Raji (cell line): ENCODE data around the gene CGB2.

Experiments used
- POLR2A ChIP-seq: IDR thresholded peaks from 2 replicates; pipeline ENCODE4 v1.6.1; 2011; ENCODE audit warnings: low read depth, low read length, control low read depth; ENCODE audit not compliant: insufficient read depth

The CGB2 gene

DNA sequence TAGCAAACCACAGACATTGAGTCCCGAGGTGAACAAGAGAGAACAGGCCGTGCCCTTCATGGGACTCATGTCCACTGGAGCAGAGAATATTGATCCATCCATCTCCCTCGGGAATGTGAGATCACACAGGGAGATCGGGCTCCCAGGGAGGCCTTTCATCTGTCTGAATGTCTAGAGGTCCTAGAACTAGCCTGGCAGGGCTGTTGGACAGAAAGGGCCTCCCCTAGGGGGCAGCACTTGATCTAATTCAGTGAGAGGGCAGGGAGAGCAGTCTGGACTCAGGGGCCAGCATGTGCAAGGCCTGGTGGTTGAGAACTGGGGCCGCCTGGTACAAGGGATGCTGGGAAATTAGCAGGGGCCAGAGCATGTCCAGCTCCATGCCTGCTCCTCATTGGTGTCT, 33.7 kb upstream of the CGB2 start:
- no peak for TF ChIP-seq POLR2A

GRCh38 chr19:48999481-49000325, 32.0 kb upstream of the CGB2 start:
- no peak for TF ChIP-seq POLR2A

DNA sequence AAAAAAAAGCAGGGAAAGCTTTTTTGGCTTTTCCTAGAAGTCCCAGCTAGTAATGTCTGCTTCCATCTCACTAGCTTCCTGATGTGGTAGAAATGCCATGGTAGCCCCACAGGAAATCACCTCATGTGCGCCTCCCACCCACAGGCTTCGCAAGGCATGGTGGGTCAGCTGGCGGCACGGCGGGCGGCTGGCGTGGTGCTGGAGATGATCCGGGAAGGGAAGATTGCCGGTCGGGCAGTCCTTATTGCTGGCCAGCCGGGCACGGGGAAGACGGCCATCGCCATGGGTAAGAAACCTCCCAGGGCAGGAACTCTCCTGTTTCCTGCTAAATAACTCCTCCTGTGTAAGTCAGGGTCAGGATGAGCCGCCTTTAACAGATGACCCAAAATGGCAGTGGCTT, 27.6 kb upstream of the CGB2 start:
- TF ChIP-seq POLR2A, result no peak

DNA sequence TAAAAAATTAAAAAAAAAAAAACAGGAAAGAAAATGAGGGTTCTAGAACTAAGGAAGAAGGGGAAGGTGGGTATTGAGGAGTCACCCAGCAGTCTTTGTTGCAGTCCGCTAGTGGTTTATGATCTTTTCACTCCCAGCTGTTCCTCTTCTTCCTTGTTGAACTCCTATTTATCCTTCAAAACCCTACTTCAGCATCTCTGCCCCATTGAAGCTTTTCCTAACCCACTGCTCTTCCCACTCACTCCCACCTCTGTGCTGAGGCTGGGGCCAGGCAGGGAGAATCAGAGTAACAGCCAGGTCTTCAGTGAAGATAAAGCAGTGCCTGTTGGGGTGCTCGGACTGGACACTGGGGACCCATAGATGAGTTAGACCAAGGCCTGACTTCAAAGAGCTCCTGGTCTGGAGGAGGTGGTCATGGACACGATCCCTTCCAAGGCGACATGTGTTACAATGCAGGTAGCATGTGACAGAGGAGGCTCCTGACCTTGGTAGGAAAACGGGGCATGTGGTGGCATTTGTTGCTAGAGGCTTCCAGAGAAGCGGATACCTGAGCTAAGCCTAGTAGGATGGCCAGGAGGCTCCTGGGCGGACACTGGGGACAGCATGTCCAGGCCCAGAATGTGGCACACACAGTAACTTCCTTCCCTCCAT, 26.6 kb upstream of the CGB2 start:
- no peak for TF ChIP-seq POLR2A

- no peak for TF ChIP-seq POLR2A
Observed at GRCh38 chr19:49006905-49007304, 24.8 kb upstream of the CGB2 start.

- TF ChIP-seq POLR2A, result no peak
Observed at GRCh38 chr19:49009828-49010227, 21.9 kb upstream of the CGB2 start.

DNA sequence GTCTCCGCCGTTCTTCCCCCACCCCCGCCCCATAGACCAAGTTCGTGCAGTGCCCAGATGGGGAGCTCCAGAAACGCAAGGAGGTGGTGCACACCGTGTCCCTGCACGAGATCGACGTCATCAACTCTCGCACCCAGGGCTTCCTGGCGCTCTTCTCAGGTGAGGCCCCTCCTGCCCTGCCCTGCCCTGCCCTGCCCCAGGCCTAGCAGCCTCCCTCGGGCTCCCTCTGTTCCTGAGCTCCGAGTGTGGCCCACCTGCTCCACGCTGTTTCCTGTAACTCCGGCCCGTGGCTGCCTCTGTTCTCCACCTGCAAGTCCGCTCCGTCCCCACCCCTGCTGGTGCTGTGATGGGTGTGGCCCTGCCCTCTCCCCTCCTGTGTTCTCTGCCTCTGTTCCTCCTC, 21.2 kb upstream of the CGB2 start:
- TF ChIP-seq POLR2A, result no peak

DNA sequence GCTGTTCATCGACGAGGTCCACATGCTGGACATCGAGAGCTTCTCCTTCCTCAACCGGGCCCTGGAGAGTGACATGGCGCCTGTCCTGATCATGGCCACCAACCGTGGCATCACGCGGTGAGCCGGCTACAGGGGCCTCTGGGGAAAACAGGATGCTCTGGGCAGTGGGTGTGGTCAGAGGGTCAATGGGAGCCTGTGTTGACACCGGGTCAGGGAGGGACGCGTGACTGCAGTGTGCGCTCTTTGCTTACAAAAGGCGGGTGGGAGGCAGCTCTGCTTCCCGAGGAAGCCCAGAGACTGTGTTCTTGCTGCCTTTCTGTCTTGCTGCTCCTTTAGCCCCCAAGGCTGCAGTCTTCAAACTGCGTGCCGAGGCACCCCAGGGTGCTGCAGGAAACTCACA, 20.5 kb upstream of the CGB2 start:
- no peak for TF ChIP-seq POLR2A

GRCh38 chr19:49014123-49014869, 17.4 kb upstream of the CGB2 start:
- no peak for TF ChIP-seq POLR2A

- no peak for TF ChIP-seq POLR2A
Observed at GRCh38 chr19:49014870-49015255, 16.8 kb upstream of the CGB2 start.

DNA sequence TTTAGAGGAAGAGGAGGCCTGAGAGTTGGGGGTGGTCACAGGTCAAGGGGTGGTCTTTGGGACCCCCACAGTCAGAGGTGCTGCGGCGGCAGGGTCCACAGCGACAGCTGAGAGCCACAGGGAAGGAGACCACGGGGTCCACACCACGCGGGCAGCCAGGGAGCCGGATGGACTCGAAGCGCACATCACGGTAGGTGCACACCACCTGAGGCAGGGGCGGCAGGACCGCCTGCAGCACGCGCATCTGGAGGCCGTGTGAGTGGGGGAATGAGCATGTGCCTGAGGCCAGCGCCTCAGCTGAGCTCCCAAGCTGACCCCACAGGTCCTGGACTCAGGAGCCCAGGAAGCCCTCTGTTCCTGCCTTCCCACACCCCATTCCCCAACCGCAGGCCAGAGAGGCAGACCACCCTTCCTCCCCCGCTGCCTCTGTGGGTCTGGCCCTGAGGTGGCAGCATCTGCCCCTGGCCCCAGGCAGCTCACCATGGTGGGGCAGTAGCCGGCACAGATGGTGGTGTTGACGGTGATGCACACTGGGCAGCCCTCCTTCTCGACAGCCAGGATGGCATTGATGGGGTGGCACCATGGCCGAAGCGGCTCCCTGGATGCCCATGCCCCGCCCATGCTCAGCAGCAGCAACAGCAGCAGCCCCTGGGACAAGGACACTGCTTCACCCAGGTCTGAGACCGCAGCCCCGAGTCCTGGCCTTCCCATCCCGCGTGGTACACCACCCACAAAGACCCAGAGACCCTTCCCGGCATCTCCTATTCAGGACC, 15.4 kb upstream of the CGB2 start:
- no peak for TF ChIP-seq POLR2A

DNA sequence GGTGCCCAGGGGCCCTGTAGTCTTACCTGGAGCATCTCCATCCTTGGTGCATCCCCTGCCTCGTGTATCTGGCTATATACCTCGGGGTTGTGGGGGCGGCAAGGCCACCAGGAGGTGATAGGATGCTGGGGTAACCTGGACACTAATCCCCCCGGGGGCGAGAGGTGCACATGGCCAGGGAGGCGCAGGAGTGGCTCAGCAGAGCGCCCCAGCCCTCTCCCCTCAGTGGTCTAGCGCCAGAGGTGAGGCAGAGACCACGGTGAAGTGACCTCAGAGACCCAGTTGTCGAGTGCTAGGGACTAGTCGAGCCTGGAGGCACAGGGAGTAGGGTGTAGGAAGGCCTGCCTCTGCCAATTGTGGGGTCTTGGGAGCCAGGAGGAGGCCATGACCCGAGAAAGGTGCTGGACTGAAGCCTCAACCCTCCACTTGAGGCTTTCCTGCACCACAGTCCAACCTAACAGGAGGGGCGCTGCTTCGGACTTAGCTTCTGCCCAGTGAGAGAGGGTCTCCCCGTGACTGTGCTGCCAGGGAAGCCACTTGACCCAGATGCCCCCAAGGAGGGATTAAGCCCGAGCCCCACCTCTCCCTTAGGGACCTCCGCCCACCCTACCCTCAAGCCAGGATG, 14.5 kb upstream of the CGB2 start, which contains the start of gene LHB:
Gene LHB (minus strand): TSS at position 51 of the 625 bp plus-strand sequence. CDS start 10 bp downstream, at position 41.
- TF ChIP-seq POLR2A, result no peak

DNA sequence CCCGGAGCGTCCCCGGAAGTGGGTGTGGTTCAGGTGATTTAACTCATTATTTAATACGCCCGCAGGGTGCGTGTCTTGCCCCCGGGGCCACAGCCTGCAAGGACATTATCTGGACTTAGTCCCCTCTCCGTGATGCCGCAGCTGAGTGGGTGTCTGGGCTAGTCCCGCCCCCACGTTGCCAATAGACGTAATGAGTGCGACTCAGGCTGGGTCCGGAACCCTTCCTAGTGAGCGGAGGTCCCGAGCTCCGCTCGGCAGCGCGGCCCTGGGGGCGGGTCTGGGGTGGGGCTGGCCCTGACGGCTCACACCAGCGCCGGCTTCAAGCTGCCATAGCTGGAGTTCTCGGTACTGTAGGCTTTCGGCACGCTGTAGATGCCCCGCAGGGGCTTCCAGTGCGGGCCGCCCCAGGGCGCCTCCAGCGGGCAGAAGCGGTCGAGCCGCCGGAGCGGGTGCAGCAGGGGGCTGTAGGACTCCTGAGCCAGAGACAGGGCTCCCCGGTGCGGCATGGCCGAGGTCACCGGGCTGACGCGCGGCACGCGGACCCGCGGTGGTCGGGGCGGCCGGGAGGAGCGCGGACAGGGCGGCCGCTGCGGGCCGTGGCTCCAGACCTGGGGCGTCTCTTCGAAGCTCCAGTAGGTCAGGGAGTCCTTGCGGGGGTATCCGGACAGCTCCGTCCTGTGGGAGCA, 13.9 kb upstream of the CGB2 start:
- no peak for TF ChIP-seq POLR2A

DNA sequence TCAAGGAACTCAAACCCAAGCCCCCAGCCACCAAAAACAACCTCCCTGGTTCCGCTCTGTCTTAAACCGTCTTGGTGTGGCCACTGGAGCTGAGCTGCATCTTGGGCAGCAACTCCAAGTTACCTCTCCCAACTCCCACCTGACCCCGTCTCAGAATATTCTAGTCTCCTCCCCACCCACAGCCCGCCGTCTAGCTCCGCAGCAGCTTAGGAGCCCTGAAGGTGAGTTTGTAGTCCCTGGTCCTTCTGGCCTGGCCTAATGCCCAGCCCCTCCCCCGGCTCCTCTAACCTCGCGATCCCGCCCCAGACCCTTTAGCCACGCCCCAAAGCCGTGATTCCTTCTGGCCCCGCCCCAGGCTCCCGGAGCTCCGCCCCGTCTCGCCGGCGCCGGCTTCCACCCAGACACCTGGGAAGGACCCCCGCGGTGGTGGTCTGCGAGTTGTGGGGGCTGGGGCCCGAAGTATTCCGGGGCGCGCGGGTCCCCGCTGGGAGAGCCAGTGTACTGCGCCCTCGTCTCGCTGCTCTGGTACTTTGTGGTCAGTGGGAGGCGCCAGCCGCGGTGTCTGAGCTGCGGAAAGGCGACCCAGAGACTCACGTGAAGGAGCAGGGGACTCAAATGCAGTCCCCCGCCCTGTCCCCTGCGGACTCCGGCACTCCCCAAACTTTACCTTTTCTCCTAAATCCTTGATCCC, 12.3 kb upstream of the CGB2 start:
- no peak for TF ChIP-seq POLR2A

- no peak for TF ChIP-seq POLR2A
Observed at GRCh38 chr19:49020342-49020741, 11.3 kb upstream of the CGB2 start.
